ENCODE data around the gene TYW1. TPM values are rescaled to one million over a fixed set of nuclear protein-coding genes. Genes with fewer than 3 reads are reported as not detected.
"Not testable (repeated sequence)": the region's sequence is repeated elsewhere in the genome, so short reads cannot be mapped to it uniquely, and the experiment has no call there.

The TYW1 gene
- total RNA-seq, 4 donors from 2014 or later: 6.8 to 24.6 (median 17.5) TPM

DNA sequence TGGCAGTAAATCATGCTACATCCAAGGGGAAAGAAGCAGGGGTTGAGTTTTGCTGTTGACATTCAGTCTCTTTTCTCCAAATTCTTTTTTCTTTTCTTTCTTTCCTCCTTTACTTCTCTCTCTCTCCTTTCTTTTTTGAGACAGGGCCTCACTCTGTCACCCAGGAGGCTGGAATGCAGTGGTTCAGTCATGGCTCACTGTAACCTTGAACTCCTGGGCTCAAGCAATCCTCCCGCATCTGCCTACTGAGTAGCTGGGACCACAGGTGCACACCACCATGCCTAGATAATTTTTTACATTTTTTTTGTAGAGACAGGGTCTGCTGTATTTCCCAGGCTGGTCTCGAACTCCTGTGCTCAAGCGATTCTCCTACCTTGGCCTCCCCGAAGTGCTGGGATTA lies 36.4 kb upstream of the TYW1 start:
- Histone ChIP-seq H3K9me3 (no peaks in the 10 kb centered on the region), H3K27me3 (no peaks in the 10 kb centered on the region), H3K36me3 (peaks cover 6 to 58% (median 15%) of the 10 kb centered on the region in 3 donors), H3K4me3 (no peak overlapping the region), H3K4me1 (no peaks in the 10 kb centered on the region), H3K27ac (no peak overlapping the region)
- no peak for TF ChIP-seq POLR2A (IDR thresholded peaks at IDR 0.05)
- TF ChIP-seq, protein P1, sequence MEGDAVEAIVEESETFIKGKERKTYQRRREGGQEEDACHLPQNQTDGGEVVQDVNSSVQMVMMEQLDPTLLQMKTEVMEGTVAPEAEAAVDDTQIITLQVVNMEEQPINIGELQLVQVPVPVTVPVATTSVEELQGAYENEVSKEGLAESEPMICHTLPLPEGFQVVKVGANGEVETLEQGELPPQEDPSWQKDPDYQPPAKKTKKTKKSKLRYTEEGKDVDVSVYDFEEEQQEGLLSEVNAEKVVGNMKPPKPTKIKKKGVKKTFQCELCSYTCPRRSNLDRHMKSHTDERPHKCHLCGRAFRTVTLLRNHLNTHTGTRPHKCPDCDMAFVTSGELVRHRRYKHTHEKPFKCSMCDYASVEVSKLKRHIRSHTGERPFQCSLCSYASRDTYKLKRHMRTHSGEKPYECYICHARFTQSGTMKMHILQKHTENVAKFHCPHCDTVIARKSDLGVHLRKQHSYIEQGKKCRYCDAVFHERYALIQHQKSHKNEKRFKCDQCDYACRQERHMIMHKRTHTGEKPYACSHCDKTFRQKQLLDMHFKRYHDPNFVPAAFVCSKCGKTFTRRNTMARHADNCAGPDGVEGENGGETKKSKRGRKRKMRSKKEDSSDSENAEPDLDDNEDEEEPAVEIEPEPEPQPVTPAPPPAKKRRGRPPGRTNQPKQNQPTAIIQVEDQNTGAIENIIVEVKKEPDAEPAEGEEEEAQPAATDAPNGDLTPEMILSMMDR (IDR thresholded peaks at IDR 0.05): no peak
- intact Hi-C loops (cut with DNase I): no loop called here
- WGBS, 2 donors: 96 to 100% methylated on average over 4 of the region's 4 CpGs
- DNase-seq: no peak

DNA sequence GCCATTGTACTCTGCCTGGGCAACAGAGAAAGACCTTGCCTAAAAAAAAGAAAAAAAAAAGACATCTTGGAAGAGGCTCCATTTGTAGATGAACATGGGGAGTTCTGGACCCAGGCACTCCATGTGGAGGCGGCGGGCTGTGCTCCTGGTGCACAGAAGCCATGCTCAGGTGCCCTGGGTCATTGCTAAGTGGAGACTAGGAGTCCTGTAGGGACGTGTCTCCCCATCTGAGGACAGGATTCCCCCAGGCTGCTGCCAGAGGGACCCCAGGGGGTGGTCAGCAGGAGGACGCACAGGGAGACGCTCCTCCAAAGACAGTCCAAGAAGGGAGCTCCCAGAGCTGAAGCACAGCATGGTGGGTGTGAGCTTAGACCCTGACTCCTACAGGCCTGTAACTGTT lies 35.5 kb upstream of the TYW1 start:
- H3K4me3 ChIP-seq: no peak overlapping the region
- H3K9me3 ChIP-seq: no peaks in the 10 kb centered on the region
- DNase-seq: no peak
- intact Hi-C loops (cut with DNase I): no loop called here
- H3K36me3 ChIP-seq: peaks cover 0 to 49% (median 10%) of the 10 kb centered on the region in 3 donors
- H3K27ac ChIP-seq: no peak overlapping the region
- H3K4me1 ChIP-seq: no peaks in the 10 kb centered on the region
- WGBS, 2 donors: 92 to 94% methylated on average over 4 to 5 of the region's 5 CpGs
- TF ChIP-seq, protein P1 (IDR thresholded peaks at IDR 0.05): no peak
- no peak for TF ChIP-seq POLR2A (IDR thresholded peaks at IDR 0.05)
- no peaks in the 10 kb centered on the region for H3K27me3 ChIP-seq

DNA sequence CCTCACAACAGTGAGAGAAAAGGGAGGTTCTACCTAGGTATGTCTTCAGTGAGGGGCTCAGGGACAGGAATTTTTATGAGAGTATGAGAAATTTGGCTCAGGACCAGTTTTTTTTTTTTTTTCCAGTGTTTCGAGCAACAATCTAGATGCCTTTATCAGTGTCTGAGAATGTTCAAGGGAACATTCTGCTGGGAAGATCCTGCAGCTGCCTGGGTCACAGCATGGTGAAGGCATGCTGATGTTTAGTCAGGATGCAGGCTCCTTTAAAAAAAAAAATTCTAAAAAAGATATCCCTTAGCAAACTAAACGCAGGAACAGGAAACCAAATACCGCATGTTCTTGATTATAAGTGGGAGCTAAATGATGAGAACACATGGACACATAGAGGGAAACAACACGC lies 32.2 kb upstream of the TYW1 start:
- no peak overlapping the region for H3K27ac ChIP-seq
- H3K36me3 ChIP-seq: peaks cover 0 to 16% (median 0%) of the 10 kb centered on the region in 3 donors
- TF ChIP-seq POLR2A (IDR thresholded peaks at IDR 0.05): no peak
- TF ChIP-seq, protein P1 (IDR thresholded peaks at IDR 0.05): no peak
- H3K4me3 ChIP-seq: no peak overlapping the region
- H3K9me3 ChIP-seq: no peaks in the 10 kb centered on the region
- no peaks in the 10 kb centered on the region for H3K4me1 ChIP-seq
- intact Hi-C loops (cut with DNase I): no loop called here
- H3K27me3 ChIP-seq: no peaks in the 10 kb centered on the region
- no peak for DNase-seq
- WGBS, 2 donors: 56 to 65% methylated on average over 4 of the region's 4 CpGs

DNA sequence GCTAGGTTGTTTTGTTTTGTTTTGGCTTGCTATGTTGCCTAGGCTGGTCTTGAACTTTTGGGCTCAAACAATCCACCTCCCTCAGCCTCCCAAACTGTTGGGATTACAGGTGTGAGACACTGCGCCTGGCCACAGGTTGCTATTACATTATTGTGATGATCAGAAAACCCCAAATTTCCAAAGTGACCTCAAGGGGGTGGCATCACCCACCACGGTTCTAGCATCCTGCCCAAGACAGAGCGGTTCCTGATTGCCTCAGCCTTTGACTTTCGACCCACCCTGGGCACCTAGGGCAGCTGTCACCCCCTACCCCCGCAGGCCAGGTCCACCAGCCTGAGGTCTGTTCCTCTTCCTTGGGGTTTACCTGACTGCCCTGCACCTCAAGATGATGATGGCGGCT lies 29.6 kb upstream of the TYW1 start:
- Histone ChIP-seq H3K36me3 (no peaks in the 10 kb centered on the region), H3K27me3 (no peaks in the 10 kb centered on the region), H3K27ac (no peak overlapping the region), H3K9me3 (no peaks in the 10 kb centered on the region), H3K4me3 (no peak overlapping the region), H3K4me1 (no peaks in the 10 kb centered on the region)
- intact Hi-C loops (cut with DNase I): no loop called here
- TF ChIP-seq, protein P1 (IDR thresholded peaks at IDR 0.05): no peak
- TF ChIP-seq POLR2A (IDR thresholded peaks at IDR 0.05): no peak
- WGBS, 2 donors: 83 to 86% methylated on average over 4 of the region's 6 CpGs
- no peak for DNase-seq

DNA sequence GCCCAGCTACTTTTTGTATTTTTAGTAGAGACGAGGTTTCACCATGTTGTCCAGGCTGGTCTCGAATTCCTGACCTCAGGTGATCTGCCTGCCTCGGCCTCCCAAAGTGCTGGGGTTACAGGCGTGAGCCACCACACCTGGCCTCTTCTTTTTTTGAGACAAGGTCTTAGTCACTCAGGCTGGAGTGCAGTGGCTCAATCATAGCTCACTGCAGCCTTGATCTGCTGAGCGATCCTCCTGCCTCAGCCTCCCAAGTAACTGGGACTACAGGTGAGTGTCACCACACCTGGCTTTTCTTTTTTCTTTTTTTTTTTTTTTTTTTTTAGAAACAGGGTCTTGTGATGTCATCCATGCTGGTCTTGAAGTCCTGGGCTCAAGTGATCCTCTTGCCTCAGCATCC lies 27.6 kb upstream of the TYW1 start:
- H3K27me3 ChIP-seq; H3K27ac ChIP-seq; intact Hi-C loops (cut with DNase I); DNase-seq; H3K4me1 ChIP-seq; H3K36me3 ChIP-seq; H3K4me3 ChIP-seq; H3K9me3 ChIP-seq: not testable (repeated sequence)
- 93 to 96% methylated on average over 3 to 5 of the region's 5 CpGs for WGBS, 2 donors

DNA sequence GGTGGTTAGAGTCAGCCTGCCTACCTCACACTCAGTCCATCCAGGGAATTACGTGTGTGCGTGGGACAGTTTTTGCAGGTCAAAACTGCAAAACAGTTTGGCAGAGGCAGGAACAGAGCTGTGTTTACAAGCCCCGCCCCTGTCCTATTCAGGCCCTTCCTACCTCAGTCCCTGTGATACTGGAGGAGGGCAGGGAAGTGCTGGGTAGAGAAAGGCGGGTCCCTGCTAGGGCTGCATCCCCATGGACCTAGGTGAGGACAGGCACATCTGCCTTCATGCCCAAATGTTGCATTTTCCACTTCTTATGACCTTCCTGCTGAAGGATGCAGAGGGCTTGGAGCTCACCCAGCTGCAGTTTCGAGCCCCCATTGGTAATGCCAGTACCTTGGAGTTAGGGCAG lies 26.3 kb upstream of the TYW1 start:
- no peaks in the 10 kb centered on the region for H3K9me3 ChIP-seq
- DNase-seq: no peak
- H3K4me1 ChIP-seq: no peaks in the 10 kb centered on the region
- intact Hi-C loops (cut with DNase I): no loop called here
- H3K27me3 ChIP-seq: no peaks in the 10 kb centered on the region
- no peak overlapping the region for H3K4me3 ChIP-seq
- no peak overlapping the region for H3K27ac ChIP-seq
- no peak for TF ChIP-seq POLR2A (IDR thresholded peaks at IDR 0.05)
- TF ChIP-seq, protein P1 (IDR thresholded peaks at IDR 0.05): no peak
- H3K36me3 ChIP-seq: no peaks in the 10 kb centered on the region
- WGBS, 2 donors: 67 to 72% methylated on average over 4 to 5 of the region's 5 CpGs
